ENCODE results near the gene SLC9B2.

DNA sequence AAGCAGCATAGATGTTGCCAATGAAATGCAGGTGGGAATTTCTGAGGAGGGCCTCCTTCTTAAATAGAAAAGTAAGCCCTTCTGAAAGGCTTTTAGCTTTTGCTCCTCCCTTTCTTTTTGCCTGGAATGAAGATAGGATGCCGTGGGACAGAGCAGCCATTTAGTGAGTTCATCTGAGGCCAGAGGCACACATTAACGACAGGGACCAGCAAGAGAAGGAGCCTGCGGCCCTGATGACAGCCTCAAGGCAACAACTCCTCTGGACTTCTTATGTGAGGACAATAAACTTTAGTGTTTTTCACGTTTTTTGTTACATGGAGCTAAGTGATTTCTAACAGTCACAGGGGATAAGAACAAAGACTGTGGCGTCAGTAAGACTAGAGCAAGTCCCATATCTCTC, 24.1 kb upstream of the SLC9B2 start:
- TF ChIP-seq CSDC2 (CRISPR knock-in tag; IDR thresholded peaks at IDR 0.05) (no peak), PPARA (CRISPR knock-in tag; IDR thresholded peaks at IDR 0.05; ENCODE audit: borderline replicate concordance) (no peak), PATZ1 (CRISPR knock-in tag; IDR thresholded peaks at IDR 0.05; ENCODE audit: borderline replicate concordance) (no peak), ARNTL (CRISPR knock-in tag; IDR thresholded peaks at IDR 0.05; ENCODE audit: borderline replicate concordance, low read depth) (no peak), ZC3H10 (CRISPR knock-in tag; IDR thresholded peaks at IDR 0.05) (no peak), CSRNP3 (CRISPR knock-in tag; IDR thresholded peaks at IDR 0.05) (no peak), POU6F1 (CRISPR knock-in tag; IDR thresholded peaks at IDR 0.05; ENCODE audit: borderline replicate concordance, low read depth) (no peak), GLIS3 (CRISPR knock-in tag; IDR thresholded peaks at IDR 0.05) (no peak), ZFP3 (CRISPR knock-in tag; IDR thresholded peaks at IDR 0.05) (no peak), ZNF8 (CRISPR knock-in tag; IDR thresholded peaks at IDR 0.05) (no peak), ESRRG (CRISPR knock-in tag; IDR thresholded peaks at IDR 0.05) (no peak)
- TF ChIP-seq, protein P1, sequence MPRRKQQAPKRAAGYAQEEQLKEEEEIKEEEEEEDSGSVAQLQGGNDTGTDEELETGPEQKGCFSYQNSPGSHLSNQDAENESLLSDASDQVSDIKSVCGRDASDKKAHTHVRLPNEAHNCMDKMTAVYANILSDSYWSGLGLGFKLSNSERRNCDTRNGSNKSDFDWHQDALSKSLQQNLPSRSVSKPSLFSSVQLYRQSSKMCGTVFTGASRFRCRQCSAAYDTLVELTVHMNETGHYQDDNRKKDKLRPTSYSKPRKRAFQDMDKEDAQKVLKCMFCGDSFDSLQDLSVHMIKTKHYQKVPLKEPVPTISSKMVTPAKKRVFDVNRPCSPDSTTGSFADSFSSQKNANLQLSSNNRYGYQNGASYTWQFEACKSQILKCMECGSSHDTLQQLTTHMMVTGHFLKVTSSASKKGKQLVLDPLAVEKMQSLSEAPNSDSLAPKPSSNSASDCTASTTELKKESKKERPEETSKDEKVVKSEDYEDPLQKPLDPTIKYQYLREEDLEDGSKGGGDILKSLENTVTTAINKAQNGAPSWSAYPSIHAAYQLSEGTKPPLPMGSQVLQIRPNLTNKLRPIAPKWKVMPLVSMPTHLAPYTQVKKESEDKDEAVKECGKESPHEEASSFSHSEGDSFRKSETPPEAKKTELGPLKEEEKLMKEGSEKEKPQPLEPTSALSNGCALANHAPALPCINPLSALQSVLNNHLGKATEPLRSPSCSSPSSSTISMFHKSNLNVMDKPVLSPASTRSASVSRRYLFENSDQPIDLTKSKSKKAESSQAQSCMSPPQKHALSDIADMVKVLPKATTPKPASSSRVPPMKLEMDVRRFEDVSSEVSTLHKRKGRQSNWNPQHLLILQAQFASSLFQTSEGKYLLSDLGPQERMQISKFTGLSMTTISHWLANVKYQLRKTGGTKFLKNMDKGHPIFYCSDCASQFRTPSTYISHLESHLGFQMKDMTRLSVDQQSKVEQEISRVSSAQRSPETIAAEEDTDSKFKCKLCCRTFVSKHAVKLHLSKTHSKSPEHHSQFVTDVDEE (CRISPR knock-in tag; IDR thresholded peaks at IDR 0.05): no peak

All from SK-N-SH treated with all-trans-retinoic acid at 6 μM for 48 hours (cell line).